Endothelial cell (in vitro differentiated cells): ENCODE data around the gene HDAC7. TPM values are rescaled to one million over a fixed set of nuclear protein-coding genes. Genes with fewer than 3 reads are reported as not detected.
A peak's percentile ranks its signal among the peaks of the same experiment; 100 is the strongest.
"Not testable (repeated sequence)": the region's sequence is repeated elsewhere in the genome, so short reads cannot be mapped to it uniquely, and the experiment has no call there.

Source experiments
- DNase-seq: peaks from one replicate; pipeline ENCODE4 v3.0.0; 2021; ENCODE audit warnings: low spot score
- H3K27ac Mint-ChIP-seq: one replicate; pipeline ENCODE4 v1.8.0; 2021; ENCODE audit warnings: mixed read lengths, inconsistent platforms; ENCODE audit not compliant: unreplicated experiment
- H3K27me3 Mint-ChIP-seq: one replicate; pipeline ENCODE4 v1.8.0; 2021; ENCODE audit warnings: mild to moderate bottlenecking, moderate library complexity, mixed read lengths, inconsistent platforms; ENCODE audit not compliant: unreplicated experiment
- H3K36me3 Mint-ChIP-seq: one replicate; pipeline ENCODE4 v1.8.0; 2021; ENCODE audit warnings: mild to moderate bottlenecking, low read depth, mixed read lengths, inconsistent platforms; ENCODE audit not compliant: unreplicated experiment
- H3K4me1 Mint-ChIP-seq: one replicate; pipeline ENCODE4 v1.8.0; 2021; ENCODE audit warnings: mild to moderate bottlenecking, mixed read lengths, inconsistent platforms; ENCODE audit not compliant: unreplicated experiment
- H3K4me3 Mint-ChIP-seq: one replicate; pipeline ENCODE4 v1.8.0; 2021; ENCODE audit warnings: mild to moderate bottlenecking, mixed read lengths, inconsistent platforms; ENCODE audit not compliant: unreplicated experiment
- H3K9me3 Mint-ChIP-seq: one replicate; pipeline ENCODE4 v1.8.0; 2021; ENCODE audit warnings: mixed read lengths, inconsistent platforms; ENCODE audit not compliant: unreplicated experiment
- CTCF ChIP-seq: fragments of 200-600 bp; sonication (generic); IDR thresholded peaks from one replicate; pipeline ENCODE4 v1.5.0; 2021; ENCODE audit warnings: antibody characterized with exemption; ENCODE audit not compliant: unreplicated experiment
- total RNA-seq: library from RNA; stranded (reverse); fragmentation: NEBNext Ultra II Directional; extraction: Animal tissue kit (Norgen Biotek cat#: 25700); gene quantifications from one replicate; pipeline ENCODE4 v1.2.1, GENCODE V29; 2021; ENCODE audit not compliant: unreplicated experiment

HDAC7 gene
- total RNA-seq, 1 donor from 2014 or later: 387 TPM

- Mint-ChIP-seq H3K27ac (peak overlapping the region; percentile 100), H3K27me3 (peaks cover 59% of the 10 kb centered on the region), H3K36me3 (peaks cover 31% of the 10 kb centered on the region), H3K9me3 (no peaks in the 10 kb centered on the region), H3K4me3 (peak overlapping the region; percentile 98), H3K4me1 (peaks cover 75% of the 10 kb centered on the region)
- DNase-seq: no peak
- TF ChIP-seq CTCF: no peak
These were observed 1.1 kb downstream of the HDAC7 start for GRCh38 chr12:47818467-47819137.

- no peak for DNase-seq
- peaks cover 31% of the 10 kb centered on the region for H3K36me3 Mint-ChIP-seq
- TF ChIP-seq CTCF: no peak
- H3K4me1 Mint-ChIP-seq: peaks cover 75% of the 10 kb centered on the region
- H3K4me3 Mint-ChIP-seq: peak overlapping the region; percentile 98
- peaks cover 61% of the 10 kb centered on the region for H3K27me3 Mint-ChIP-seq
- peak overlapping the region; percentile 100 for H3K27ac Mint-ChIP-seq
- no peaks in the 10 kb centered on the region for H3K9me3 Mint-ChIP-seq
These were observed 1.7 kb downstream of the HDAC7 start for GRCh38 chr12:47818007-47818376.

- H3K9me3 Mint-ChIP-seq: no peaks in the 10 kb centered on the region
- no peak for TF ChIP-seq CTCF
- H3K27ac Mint-ChIP-seq: peak overlapping the region; percentile 100
- peaks cover 31% of the 10 kb centered on the region for H3K36me3 Mint-ChIP-seq
- H3K27me3 Mint-ChIP-seq: peaks cover 60% of the 10 kb centered on the region
- DNase-seq: no peak
- H3K4me3 Mint-ChIP-seq: peak overlapping the region; percentile 98
- peaks cover 73% of the 10 kb centered on the region for H3K4me1 Mint-ChIP-seq
These were observed 2.3 kb downstream of the HDAC7 start for GRCh38 chr12:47817272-47818006.

- Mint-ChIP-seq H3K4me1 (peaks cover 72% of the 10 kb centered on the region), H3K36me3 (peaks cover 31% of the 10 kb centered on the region), H3K27me3 (peaks cover 60% of the 10 kb centered on the region), H3K4me3 (peak overlapping the region; percentile 98), H3K9me3 (no peaks in the 10 kb centered on the region), H3K27ac (peak overlapping the region; percentile 100)
- peak; percentile 82 for DNase-seq
- no peak for TF ChIP-seq CTCF
These were observed 3.1 kb downstream of the HDAC7 start for GRCh38 chr12:47816403-47817271.

GRCh38 chr12:47815447-47815846 lies 4.3 kb downstream of the HDAC7 start:
- not testable (repeated sequence) for H3K9me3 Mint-ChIP-seq, DNase-seq
- Mint-ChIP-seq H3K27me3 (peaks cover 53% of the 10 kb centered on the region), H3K4me1 (peaks cover 72% of the 10 kb centered on the region), H3K36me3 (peaks cover 31% of the 10 kb centered on the region), H3K4me3 (peak overlapping the region; percentile 98), H3K27ac (peak overlapping the region; percentile 92)
